GM18907 (cell line): Measurements from ENCODE around the gene SCARB1.

Experiments used
- ATAC-seq: cut with Tn5 transposase; IDR thresholded peaks from one replicate; pipeline ENCODE4 v1.9.1; 2021; ENCODE audit warnings: mild to moderate bottlenecking, moderate library complexity; ENCODE audit not compliant: unreplicated experiment

Gene SCARB1

DNA sequence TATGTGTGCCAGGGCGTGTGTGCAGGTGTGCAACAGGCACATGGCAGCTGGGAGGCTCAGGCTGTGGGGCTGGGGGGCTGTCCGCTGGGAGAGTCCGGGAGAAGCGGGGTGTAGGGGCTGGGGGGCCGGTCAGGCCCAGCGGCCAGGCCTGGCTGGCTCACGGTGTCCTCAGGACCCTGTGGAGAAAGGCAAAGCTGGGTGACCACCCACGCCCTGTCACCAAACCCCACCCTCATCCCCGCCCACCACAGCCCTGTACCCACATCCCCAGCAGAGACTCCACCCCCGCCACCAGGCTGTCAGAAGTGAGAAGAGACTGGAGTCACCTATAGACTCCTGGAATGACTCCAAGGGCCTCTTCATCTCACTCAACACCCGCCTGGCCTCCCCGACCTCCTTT is 85.3 kb downstream of the SCARB1 start:
- ATAC-seq, result no peak

DNA sequence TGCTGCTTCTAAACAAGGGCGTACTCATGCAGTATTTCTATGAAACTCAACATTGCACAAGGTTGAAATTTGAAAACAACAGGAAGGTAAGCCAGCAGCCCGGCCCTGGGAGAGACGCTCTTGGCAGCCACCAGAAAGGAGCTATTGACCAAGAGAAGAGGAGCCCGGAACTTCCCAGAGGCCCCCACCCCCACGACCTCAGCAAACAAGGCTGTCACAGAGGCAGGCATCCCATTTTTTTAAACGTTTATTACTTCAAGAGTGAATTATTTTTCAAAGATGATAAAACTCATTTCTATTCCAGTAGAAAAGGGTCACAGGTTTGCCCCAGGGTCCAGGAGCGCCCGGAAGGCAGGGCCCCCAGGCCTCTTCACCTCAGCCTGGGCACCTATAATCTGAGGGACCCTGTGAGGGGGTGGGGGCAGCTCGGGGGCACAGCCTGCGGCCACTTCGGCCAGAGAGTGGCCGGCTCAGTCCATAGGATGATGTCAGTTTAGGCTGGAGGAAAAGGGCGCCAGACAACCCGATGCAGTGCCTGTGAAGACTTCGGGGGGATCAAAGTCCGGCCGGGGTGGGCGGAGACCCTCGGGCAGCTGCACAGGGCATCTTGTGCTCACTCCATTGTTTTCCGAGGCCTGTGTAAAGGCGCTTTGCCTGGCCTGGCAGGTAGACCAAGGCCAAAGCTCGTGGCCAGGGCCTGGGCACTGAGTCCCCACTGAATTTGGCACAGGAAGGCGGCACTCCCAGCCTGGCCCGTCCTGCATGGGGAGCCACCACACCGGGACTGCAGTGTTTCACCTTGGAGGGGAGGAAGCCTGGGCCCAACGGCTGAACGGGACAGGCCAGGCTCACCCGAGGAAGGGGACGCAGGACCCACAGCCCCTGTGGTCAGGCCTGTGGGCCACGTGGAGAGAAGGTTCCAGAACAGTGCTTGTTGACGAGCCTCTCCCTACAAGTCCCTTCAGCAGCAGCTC is 86.0 kb downstream of the SCARB1 start:
- no peak for ATAC-seq

DNA sequence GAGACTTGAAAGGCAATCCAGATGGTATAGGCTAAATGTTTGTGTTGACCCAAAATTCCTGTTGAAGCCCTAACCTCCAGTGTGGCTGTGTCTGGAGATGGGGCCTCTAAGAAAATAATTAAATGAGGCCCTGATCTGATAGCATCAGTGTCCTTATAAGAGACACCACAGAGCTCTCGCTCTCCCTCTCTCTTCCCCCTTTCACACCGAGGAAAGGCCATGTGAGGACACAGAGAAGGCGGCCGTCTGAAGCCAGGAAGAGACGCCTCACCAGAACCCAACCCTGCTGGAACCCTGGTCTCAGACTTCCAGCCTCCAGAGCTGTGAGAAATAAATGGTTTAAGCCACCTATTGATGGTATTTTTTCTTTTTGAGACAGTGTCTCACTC is 87.5 kb downstream of the SCARB1 start:
- no peak for ATAC-seq

DNA sequence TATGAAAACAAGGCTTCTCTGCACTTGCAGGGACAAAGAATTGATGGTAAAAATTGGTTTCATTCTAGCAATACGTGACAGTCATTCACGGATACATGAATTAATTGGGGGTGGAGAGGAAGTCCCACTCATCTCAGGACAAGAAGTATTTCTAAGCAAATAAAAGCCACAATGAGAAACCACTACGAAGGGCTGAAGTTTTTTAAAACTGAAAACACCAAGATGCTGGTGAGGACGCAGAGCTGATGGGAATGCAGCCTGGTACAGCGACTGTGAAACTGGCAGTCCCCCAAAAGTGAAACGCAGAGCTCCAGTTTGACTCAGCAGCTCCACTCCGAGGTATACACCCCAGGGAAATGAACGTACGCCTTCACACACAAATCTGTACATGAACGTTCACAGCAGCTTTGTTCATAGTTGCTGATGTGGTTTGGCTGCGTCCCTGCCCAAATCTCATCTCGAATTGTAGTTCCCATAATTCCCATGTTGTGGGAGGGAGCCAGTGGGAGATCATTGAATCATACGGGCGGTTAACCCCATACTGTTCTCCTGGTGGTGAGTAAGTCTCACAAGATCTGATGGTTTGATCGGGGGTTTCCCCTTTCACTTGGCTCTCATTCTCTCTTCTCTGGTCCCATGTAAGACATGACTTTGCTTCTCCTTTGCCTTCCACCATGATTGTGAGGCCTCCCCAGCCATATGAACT is 89.0 kb downstream of the SCARB1 start:
- peak; percentile 79 for ATAC-seq

DNA sequence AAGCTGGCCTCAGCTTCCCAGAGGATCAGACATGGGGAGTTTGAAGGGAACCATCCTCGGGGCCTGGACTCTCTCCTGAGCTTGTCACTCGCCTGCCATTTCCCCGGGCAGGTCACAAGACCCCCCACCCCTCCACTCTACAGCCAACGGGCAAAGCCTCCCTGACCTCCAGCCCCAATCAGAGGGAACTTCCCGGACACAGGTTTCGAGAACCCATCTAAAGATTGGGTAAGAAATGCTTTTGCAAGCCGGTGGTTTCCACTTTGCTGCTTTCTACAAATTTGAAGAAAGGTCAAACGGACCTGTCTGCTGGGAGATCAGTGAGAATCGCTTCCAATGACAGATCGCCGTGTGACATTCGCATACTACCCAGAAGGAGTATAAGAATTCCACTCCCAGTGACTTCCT is 89.6 kb downstream of the SCARB1 start:
- ATAC-seq, result peak; percentile 48

DNA sequence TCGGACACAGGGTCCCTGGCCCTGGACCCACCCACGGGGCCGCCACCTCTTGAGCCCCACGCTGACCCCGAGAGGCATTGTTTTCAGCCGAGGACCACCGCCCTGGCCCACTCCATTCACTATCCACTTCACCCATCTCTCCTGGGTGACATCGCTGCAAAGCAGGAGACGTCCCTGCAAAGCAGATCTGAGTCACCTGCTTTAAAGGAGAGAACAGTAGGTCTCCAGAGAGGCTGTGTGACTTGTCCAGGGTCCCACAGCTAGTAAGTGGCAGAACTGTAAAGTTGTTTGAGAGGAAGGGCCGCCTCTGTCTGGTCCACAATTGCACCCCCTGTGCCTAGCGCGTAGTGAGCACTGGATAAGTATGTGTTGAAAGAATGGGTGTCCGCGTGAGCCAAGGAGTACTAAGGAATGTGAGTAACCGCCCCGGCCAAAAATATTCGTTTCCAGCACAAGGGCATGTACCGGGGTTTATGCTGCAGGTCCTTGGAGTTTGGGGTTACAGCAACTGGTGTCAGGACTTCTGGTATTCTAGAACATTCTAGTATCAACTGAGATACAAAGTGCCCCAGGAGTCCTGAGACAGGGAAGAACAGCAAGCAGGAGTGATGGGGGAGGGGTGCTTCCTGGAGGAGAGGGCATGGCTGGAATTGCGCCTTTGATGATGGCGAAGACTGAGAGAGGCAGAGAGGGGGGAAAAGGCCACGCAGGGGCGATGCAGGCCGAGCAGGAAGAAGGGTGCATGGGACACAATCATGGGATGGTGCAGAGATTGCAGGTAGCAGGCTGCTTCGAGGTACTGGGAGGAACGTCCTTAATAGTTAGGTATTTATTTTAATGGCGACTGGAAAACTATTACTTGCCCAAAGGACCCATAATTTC is 91.1 kb downstream of the SCARB1 start:
- ATAC-seq, result no peak

DNA sequence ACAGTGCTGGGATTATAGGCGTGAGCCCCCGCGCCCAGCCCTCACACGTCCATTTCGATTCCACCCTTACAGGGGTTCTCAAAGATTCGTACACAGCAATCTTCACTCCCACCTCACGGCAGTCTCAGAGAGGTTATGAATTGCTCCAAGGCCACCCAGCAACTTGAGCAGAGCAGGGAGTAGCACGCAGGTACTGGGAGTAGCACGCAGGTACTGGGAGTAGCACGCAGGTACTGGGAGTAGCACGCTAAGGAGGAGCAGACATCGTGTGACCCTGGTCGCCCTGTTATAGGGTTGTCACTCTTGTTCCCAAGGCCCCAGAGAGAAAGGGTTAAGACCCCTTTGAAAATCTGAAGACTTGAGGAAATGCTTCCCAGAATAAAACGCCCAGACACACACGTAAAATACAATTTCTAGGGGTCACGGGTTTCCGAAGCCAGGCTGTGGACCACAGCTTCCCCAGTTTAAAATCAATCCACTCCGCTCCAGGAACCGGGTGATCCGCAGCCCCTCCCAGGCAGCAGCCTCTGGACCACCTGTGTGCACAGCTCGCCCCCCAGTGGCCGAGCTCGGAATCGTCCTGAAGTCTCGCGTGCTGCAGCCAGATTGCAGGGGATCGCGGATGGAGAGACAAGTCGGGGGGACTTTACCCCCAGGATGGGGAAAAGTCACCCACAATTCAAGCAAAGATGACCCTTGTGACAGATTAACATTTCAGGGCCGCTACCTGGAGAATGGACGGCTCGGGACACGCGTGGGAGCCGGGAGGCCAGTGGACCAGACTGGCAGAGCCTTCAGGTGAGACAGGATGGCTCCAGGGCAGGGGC is 92.0 kb downstream of the SCARB1 start:
- ATAC-seq, result no peak

DNA sequence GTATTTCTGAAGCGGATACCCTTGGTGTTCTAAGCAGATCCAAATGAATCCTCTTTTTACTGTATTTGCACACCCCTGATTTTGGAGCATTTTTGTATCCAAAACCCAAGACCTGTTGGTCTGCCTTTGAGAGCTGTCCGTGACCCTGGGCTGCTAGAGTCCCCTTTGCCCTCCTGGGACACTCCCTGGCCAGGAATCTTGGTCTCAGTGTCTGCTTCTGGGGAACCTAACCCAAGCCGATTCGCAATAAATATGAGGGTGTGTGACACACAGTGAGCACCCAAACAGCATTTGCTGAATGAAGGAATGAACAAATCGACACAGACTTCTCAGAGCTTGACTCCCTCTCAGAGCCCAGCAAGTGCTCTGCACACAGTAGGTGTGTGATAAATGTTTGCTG is 92.9 kb downstream of the SCARB1 start:
- ATAC-seq, result no peak

DNA sequence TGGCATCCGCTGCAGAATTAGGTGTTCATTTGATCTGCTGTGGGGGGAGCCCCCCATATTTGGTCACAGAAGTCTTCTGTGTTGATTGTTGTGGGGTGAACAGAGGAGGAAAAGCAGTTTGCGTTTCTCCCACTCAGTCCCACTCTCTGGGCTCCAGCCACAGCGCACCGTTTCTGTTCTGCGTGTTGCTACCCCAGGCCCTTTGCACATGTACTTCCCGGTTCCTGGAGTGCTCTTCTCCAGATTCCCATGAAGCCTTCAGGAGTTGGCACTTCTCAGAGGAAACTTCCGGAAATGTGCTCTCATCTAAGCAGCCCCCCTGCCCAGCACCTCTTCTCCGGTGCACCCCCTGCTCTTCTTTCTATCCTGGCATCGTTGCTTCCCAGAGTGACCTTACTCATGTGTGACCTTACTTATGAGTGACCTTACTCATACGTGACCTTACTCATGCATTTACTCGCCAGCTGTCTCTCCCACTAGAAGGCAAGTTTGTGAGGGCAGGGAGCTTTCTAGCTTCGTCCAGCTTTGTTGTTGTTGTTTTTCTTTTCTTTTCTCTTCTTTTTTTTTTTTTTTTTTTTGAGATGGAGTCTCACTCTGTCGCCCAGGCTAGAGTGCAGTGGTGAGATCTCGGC is 93.7 kb downstream of the SCARB1 start:
- ATAC-seq, result no peak

DNA sequence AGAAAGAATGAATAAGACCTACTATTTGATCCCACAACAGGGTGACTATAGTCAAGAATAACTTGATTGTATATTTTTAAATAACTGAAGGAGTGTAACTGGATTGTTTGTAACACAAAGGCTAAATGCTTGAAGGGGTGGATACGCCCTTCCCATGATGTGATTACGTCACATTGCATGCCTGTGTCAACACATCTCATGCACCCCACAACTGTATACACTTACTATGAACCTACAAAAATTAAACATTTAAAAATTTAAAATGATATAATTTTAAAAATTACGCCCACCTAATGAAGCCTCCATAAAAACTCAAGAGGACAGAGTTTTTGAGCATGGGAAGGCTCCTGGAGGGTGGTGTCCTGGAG is 94.5 kb downstream of the SCARB1 start:
- no peak for ATAC-seq

DNA sequence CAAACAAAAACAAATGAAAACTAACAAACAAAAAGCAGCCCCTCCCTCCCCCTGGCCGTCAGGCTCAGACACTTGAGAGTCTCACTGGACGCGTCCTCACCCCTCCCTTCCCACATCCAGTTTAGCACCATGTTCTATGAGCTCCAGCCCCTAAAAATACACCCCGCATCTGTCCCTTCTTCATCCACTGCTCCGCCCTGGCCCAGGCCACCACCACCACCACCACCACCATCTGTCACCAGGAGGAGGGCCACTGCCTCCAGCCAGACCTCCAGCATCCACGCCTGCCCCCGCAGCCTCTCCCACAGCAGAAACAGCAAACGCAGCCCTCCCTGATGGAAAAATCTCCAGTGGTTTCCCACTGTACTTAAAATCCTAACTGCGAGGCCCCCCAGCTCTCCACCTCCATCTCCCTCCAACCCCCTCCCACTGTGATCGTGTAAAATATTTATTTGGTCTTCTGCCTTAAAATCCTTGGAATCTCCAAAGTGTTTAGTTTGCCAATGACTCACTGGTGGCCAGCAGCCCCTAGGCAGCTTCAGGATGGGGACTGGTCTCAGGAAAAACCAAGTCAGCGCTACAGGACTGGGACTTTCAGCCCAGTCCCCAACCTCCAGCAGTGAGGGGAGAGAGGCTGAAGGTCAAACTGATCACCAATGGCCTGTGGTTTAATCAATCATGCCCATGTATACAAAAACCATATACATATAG is 95.1 kb downstream of the SCARB1 start:
- no peak for ATAC-seq

DNA sequence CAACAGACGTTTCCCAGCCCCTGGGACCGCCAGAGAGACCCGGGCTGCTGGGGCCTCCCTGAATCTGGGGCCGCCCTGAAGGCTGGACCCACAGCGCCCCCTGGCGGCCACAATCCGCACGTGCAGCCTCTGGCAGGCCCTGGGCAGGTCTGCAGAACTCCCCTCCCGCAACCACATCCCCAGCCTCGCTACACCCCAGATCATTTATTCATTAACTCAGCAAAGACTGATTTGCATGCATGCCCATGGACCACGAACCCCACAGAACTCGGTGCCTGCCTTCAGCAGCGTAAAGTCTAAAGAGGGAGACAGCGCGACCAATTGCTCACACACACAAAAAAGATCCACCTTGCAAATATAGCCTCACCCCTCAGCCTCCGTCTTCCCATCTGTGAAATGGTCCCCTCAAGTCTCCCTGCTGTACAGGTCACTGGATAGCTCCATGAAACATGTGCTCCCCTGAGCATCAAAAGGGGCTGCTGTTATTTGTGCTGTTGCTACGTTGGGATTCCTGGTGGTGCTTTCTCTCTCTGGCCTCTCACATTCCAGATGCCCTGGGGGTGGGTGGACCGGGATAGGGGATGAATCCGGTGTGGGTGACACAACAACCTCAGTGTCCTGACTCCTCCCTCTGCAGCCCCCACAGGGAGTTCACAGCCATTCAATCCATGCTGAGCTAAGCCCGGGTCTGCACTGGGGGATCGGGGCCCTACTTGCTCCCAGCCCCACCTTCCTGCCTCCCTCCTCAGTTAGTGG is 96.4 kb downstream of the SCARB1 start:
- peak; percentile 84 for ATAC-seq

DNA sequence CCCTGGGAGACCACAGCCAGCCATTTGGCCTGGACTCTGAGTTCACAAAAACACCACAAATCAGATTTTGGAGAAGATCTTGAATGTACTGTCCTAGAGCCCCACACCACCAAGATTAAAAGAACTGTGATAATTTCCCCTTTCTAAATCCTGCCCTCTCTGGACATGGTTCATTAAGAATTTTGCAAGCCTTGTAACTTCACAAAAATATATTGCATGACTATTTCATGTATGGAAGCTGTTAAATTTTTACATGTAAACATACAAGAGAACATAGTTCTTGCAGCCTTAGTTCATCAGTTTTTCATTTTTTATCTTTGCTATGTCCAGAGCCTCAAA is 97.0 kb downstream of the SCARB1 start:
- ATAC-seq, result peak; percentile 26

DNA sequence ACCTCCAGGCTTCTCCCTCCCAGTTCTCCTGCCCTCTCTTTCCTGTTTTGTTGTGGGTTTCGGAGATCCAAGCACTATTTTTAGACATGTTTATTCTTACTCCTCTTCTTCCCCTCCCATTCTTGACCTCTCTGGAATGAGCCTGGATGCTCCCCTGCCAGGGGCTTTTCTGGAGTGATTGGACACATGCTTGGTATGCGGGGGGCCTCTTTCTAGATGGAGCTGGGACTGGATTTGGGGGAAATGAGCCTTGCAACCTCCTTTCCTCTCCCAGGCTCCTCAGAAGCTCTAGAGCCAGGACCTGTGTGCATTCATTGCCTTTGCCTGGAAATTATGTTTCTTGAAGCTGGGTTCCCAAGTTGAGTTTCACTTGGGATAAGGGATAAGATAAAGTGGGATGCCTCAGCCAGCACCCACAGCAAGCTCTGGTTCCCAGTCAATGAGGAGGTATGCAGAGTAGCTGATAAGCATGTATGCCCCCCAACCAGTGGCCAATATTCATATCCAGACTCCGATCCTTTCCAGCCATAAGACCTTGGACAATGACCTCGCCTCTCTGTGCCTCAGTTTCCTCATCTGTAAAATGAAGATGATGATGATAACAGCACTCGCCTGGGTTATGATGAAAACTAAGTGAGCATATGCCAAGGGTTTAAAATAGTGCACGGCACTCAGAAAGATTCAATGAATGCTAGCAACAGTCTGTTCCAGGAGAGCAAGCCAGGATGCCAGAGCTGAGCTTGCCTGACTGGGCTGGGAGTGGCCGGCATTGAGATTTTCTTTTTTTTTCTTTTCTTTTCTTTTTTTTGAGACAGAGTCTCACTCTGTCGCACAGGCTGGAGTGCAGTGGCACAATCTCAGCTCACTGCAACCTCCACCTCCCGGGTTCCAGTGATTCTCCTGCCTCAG is 97.8 kb downstream of the SCARB1 start:
- no peak for ATAC-seq

DNA sequence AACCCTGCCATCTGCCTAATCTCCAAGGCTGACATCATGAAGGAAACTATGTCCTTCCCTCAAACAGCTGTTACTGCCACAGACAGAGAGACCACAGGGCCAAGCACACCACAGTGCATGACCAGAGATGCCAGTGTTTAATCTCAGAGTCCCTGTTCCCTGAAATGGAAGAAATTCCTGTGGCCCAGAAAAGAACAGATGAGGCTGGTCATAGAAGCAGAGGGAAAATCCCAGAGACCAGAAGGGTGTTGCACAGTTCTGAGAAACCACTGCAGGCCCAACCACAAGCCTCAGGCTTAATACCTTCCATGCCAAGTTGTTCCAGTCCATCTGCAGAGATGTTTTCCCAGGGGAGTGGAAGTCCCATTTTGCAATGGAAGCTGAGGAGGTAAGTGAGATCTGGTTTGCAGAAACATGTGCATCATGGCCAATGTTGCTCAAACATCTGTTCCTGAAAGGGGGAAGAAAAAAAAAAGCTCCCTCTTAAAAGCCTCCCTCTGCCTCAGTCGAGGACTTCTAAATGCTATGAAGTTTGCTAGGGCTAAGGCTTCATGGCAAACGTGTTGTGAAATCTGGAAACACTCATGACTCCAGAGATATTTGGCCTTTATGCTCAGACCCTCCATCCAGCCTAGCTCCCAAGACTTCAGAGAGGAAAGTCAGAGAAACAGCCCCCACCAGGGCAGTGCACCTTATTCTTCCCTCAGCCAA is 98.6 kb downstream of the SCARB1 start:
- no peak for ATAC-seq

DNA sequence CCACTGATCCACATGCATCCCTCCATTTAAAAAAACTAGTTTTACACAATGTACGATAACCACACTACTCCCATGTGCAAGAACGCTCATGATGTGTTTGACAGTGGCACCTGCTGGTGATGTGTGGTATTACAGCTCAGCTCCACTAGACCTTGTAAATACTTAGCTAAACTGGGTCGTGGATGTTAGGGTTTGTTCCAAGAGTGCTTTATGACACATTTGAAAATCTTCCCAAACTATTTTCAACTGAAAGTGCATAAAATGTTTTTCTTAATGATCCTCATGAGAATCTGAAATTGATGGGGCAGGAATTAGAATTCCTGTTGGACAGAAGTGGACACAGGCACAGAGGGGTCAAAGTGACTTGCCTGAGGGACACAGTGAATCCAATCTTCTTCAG is 99.2 kb downstream of the SCARB1 start:
- ATAC-seq, result no peak

DNA sequence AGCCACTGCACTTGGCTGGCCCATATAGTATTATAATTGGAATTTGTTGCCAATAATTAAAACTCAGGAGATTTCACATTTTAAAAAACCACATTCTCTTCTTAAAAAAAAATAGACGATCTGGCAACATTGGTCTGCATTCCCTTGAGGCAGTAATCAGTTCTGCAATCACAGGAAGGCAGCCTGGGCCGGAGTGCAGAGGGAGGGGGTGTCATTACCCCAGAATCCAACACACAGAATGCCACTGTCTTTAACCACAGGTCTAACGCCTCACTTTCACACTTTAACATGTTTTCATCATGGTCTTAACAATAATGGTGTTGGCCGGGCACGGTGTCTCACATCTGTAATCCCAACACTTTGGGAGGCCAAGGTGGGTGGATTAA is 100.1 kb downstream of the SCARB1 start:
- ATAC-seq, result no peak
